ENCODE measurements around the gene TNFRSF9.

TNFRSF9 gene

DNA sequence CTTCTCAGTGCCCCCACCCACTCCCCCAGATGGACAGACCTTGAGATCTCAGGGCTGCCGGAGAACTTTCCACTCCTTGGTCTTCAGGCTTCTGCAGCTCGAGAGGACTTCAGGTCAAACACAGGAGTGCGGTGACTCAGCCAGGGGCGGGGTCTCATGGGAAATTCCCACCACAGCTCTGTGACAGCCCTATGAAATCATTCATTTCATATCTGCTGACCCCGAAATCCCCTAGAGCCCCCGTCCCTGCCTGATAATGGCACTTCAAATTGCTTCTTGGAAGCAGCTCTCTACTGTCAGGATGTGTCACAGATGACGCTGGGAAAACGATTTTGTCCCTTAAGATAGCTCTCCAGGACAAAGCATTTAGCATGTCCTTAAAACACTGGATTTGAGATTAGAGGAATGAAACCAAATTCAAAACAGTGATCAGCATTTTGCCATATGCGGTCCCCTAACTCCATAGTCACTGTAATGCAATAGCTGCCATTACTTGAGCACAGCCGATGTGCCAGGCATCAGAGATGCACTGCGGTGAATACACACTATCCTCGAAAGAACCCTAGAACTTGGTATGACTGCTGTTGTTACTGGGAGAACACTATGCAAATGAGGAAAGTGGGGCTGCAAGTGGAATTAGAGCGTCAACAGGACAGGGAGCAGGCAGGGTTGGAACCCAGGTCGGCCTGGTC is at the start of gene TNFRSF9:
Gene TNFRSF9 (minus strand): TSS at position 95 of the 692 bp plus-strand sequence. CDS start 845 bp downstream, outside the sequence.
- H3F3A ChIP-seq (ENCODE audit: insufficient read depth, low read length), result no peaks in the 10 kb centered on the region
- no peak within 1 kb of the TSS for H2AFZ ChIP-seq (ENCODE audit: low read length)
- H3K4me1 ChIP-seq (ENCODE audit: insufficient read depth, low read length, severe bottlenecking), result peaks cover 3% of the 10 kb centered on the region
- no peak within 1 kb of the TSS for H3K27ac ChIP-seq (ENCODE audit: low read depth, low read length, poor library complexity, severe bottlenecking)
- H3K27me3 ChIP-seq (ENCODE audit: insufficient read depth, low read length), result peaks cover 16% of the 10 kb centered on the region
- H3K9me2 ChIP-seq (ENCODE audit: low read depth, low read length), result no peaks in the 10 kb centered on the region
- no peaks in the 10 kb centered on the region for H3K36me3 ChIP-seq (ENCODE audit: insufficient read depth, low read length)
- no peaks in the 10 kb centered on the region for H4K20me1 ChIP-seq (ENCODE audit: insufficient read depth, low read length)
- H3K4me2 ChIP-seq (ENCODE audit: low read length), result no peak within 1 kb of the TSS
- TF ChIP-seq, protein P1, sequence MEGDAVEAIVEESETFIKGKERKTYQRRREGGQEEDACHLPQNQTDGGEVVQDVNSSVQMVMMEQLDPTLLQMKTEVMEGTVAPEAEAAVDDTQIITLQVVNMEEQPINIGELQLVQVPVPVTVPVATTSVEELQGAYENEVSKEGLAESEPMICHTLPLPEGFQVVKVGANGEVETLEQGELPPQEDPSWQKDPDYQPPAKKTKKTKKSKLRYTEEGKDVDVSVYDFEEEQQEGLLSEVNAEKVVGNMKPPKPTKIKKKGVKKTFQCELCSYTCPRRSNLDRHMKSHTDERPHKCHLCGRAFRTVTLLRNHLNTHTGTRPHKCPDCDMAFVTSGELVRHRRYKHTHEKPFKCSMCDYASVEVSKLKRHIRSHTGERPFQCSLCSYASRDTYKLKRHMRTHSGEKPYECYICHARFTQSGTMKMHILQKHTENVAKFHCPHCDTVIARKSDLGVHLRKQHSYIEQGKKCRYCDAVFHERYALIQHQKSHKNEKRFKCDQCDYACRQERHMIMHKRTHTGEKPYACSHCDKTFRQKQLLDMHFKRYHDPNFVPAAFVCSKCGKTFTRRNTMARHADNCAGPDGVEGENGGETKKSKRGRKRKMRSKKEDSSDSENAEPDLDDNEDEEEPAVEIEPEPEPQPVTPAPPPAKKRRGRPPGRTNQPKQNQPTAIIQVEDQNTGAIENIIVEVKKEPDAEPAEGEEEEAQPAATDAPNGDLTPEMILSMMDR (IDR thresholded peaks at IDR 0.05; ENCODE audit: low read length), result no peak
- no peak for TF ChIP-seq EZH2 (IDR thresholded peaks at IDR 0.05; ENCODE audit: borderline replicate concordance, low read length)
- no peaks in the 10 kb centered on the region for H3K79me2 ChIP-seq (ENCODE audit: insufficient read depth, low read length)
- H3K9ac ChIP-seq (ENCODE audit: low read length), result no peak within 1 kb of the TSS
- H3K4me3 ChIP-seq (ENCODE audit: low read depth, low read length, poor library complexity, severe bottlenecking), result no peak within 1 kb of the TSS
- H3K9me3 ChIP-seq (ENCODE audit: low read length), result no peaks in the 10 kb centered on the region

DNA sequence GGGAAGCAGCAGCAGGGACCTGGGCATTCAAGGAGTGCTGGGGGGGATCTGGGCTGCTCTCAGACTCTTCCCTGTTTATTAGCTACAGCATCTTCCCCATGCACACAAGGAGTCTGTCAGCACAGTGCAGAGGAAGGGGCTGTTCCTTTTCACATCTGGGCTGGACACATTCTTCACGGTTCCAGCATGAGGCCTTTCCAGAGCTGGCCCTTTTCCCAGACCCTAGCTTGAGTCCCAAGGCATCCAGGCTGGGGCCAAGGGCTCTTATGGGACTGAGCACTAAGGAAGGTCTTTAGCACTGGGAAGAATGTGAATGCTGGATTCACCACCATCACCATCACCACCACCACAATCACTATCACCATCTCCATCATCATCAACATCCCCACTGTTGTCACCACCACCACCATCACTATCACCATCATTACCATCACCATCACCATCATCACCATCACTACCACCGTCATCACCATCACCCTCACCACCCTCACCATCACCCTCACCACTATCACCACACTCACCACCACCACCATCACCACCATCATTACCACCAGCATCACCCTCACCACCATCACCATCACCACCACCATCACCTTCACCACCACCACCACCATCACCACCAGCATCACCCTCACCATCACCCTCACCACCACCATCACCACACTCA is 49.3 kb upstream of the TNFRSF9 start:
- Histone ChIP-seq H3K9me3 (ENCODE audit: low read length) (no peaks in the 10 kb centered on the region), H3K79me2 (ENCODE audit: insufficient read depth, low read length) (no peaks in the 10 kb centered on the region), H2AFZ (ENCODE audit: low read length) (no peak overlapping the region), H3K4me1 (ENCODE audit: insufficient read depth, low read length, severe bottlenecking) (no peaks in the 10 kb centered on the region), H3K9me2 (ENCODE audit: low read depth, low read length) (no peaks in the 10 kb centered on the region), H3K27me3 (ENCODE audit: insufficient read depth, low read length) (no peaks in the 10 kb centered on the region), H3K27ac (ENCODE audit: low read depth, low read length, poor library complexity, severe bottlenecking) (no peak overlapping the region), H4K20me1 (ENCODE audit: insufficient read depth, low read length) (no peaks in the 10 kb centered on the region), H3K9ac (ENCODE audit: low read length) (no peak overlapping the region), H3K36me3 (ENCODE audit: insufficient read depth, low read length) (peaks cover 17% of the 10 kb centered on the region), H3K4me2 (ENCODE audit: low read length) (no peak overlapping the region), H3K4me3 (ENCODE audit: low read depth, low read length, poor library complexity, severe bottlenecking) (no peak overlapping the region), H3F3A (ENCODE audit: insufficient read depth, low read length) (no peaks in the 10 kb centered on the region)
- TF ChIP-seq, protein P1 (IDR thresholded peaks at IDR 0.05; ENCODE audit: low read length), result no peak
- TF ChIP-seq EZH2 (IDR thresholded peaks at IDR 0.05; ENCODE audit: borderline replicate concordance, low read length), result no peak

DNA sequence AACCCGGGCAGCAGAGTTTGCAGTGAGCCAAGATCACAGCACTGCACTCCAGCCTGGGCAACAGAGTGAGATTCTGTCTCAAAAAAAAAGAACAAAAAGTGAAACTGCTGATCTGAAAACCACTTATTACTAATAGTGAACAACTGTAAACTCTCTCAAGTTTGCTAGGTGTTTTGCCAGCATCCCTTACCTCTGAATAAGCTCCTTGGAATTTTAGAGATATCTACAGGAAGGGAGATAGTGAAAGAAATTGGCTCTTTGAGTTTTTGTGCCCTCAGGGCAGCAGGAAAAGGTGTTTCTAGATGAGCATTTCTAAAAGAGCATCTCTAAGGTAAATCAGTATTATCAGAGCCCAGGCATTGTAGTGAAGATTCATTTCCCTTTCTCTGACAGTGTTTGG is 47.9 kb upstream of the TNFRSF9 start:
- Histone ChIP-seq H3K9me3 (ENCODE audit: low read length) (no peaks in the 10 kb centered on the region), H3K9ac (ENCODE audit: low read length) (no peak overlapping the region), H3K36me3 (ENCODE audit: insufficient read depth, low read length) (peaks cover 30% of the 10 kb centered on the region), H3K27ac (ENCODE audit: low read depth, low read length, poor library complexity, severe bottlenecking) (no peak overlapping the region), H3K79me2 (ENCODE audit: insufficient read depth, low read length) (no peaks in the 10 kb centered on the region), H4K20me1 (ENCODE audit: insufficient read depth, low read length) (no peaks in the 10 kb centered on the region), H3K4me1 (ENCODE audit: insufficient read depth, low read length, severe bottlenecking) (no peaks in the 10 kb centered on the region), H3F3A (ENCODE audit: insufficient read depth, low read length) (no peaks in the 10 kb centered on the region), H3K27me3 (ENCODE audit: insufficient read depth, low read length) (no peaks in the 10 kb centered on the region), H3K9me2 (ENCODE audit: low read depth, low read length) (no peaks in the 10 kb centered on the region), H3K4me3 (ENCODE audit: low read depth, low read length, poor library complexity, severe bottlenecking) (no peak overlapping the region), H2AFZ (ENCODE audit: low read length) (no peak overlapping the region), H3K4me2 (ENCODE audit: low read length) (no peak overlapping the region)
- TF ChIP-seq EZH2 (IDR thresholded peaks at IDR 0.05; ENCODE audit: borderline replicate concordance, low read length), result no peak
- TF ChIP-seq, protein P1 (IDR thresholded peaks at IDR 0.05; ENCODE audit: low read length), result no peak
